HG03095 (cell line): Measurements from ENCODE around the gene PPP6R1.

Experiments
- ATAC-seq: cut with Tn5 transposase; IDR thresholded peaks from one replicate; pipeline ENCODE4 v1.9.1; 2021; ENCODE audit warnings: moderate library complexity; ENCODE audit not compliant: unreplicated experiment

PPP6R1 gene

DNA sequence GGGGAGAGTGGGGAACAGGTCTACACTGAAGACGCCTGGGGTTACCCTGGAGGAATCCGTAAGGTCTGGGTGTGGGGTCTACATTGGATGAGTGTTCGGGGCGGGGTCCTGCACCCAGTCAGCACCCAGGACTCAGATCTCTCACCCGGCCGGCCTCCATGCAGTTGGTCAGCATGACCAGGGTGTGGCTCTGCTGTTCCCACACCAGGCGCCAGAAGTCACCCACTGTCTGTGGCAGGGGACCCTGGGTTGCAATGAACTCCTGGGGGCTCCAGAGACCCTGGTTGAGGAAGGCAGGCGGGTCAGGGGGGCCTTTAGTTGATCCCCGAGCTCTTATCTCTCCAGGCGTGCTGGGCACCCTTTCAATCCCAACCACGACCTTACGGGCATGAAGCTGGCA is 72.7 kb downstream of the PPP6R1 start:
- no peak for ATAC-seq

- no peak for ATAC-seq
These were observed 77.1 kb downstream of the PPP6R1 start for GRCh38 chr19:55181740-55182139.
